Brain microvascular endothelial cell (primary cell): ENCODE results near the gene EPN3.

Source experiments
- DNase-seq: peaks from one replicate; pipeline ENCODE4 v3.0.0-alpha.2; 2020
- H3K27ac ChIP-seq: fragments of 250-450 bp; sonication (Bioruptor Pico); 2 replicates; pipeline ENCODE4 v1.5.1; 2020; ENCODE audit warnings: mild to moderate bottlenecking, moderate library complexity
- H3K27me3 ChIP-seq: fragments of 250-450 bp; sonication (Bioruptor Pico); replicated peaks from 2 replicates; pipeline ENCODE4 v1.5.1; 2020; ENCODE audit warnings: mild to moderate bottlenecking
- H3K36me3 ChIP-seq: fragments of 250-450 bp; sonication (Bioruptor Pico); replicated peaks from 2 replicates; pipeline ENCODE4 v1.5.1; 2020; ENCODE audit warnings: mild to moderate bottlenecking
- H3K4me3 ChIP-seq: 2 replicates; pipeline ENCODE4 v1.5.1; 2011; ENCODE audit warnings: low read depth, mild to moderate bottlenecking, control low read depth, low read length, moderate library complexity
- CTCF ChIP-seq: IDR thresholded peaks from 2 replicates; pipeline ENCODE4 v1.5.1; 2011; ENCODE audit warnings: low read depth, mild to moderate bottlenecking, moderate library complexity, low read length, control low read depth, inconsistent platforms; ENCODE audit errors: missing control alignments
- in situ Hi-C: cut with HindIII; loops from 2 replicates; pipeline ENCODE4 v1.10.0; 2017; ENCODE audit warnings: low sequenced_read_pairs, low pct_ligation_motif_present

Gene EPN3

GRCh38 chr17:50518384-50519023 lies 14.0 kb upstream of the EPN3 start:
- in situ Hi-C loops, result no loop called here
- H3K36me3 ChIP-seq, result no peaks in the 10 kb centered on the region
- DNase-seq, result no peak
- TF ChIP-seq CTCF, result no peak
- no peaks in the 10 kb centered on the region for H3K27me3 ChIP-seq
- no peak overlapping the region for H3K27ac ChIP-seq
- no peak overlapping the region for H3K4me3 ChIP-seq

GRCh38 chr17:50519141-50519834 lies 13.2 kb upstream of the EPN3 start:
- TF ChIP-seq CTCF, result no peak
- no peak overlapping the region for H3K4me3 ChIP-seq
- H3K27ac ChIP-seq, result no peak overlapping the region
- in situ Hi-C loops, result no loop called here
- no peaks in the 10 kb centered on the region for H3K36me3 ChIP-seq
- no peaks in the 10 kb centered on the region for H3K27me3 ChIP-seq
- DNase-seq, result no peak

GRCh38 chr17:50520483-50520882 lies 12.1 kb upstream of the EPN3 start:
- no peaks in the 10 kb centered on the region for H3K27me3 ChIP-seq
- no peak overlapping the region for H3K4me3 ChIP-seq
- no peak for DNase-seq
- no peak for TF ChIP-seq CTCF
- H3K36me3 ChIP-seq, result no peaks in the 10 kb centered on the region
- H3K27ac ChIP-seq, result no peak overlapping the region
- in situ Hi-C loops, result no loop called here

- in situ Hi-C loops, result no loop called here
- Histone ChIP-seq H3K27ac (no peak overlapping the region), H3K4me3 (no peak overlapping the region), H3K36me3 (no peaks in the 10 kb centered on the region), H3K27me3 (no peaks in the 10 kb centered on the region)
- TF ChIP-seq CTCF, result no peak
- DNase-seq, result no peak
Observed at GRCh38 chr17:50521514-50521913, 11.0 kb upstream of the EPN3 start.

GRCh38 chr17:50522766-50523165 lies 9.8 kb upstream of the EPN3 start:
- no peak overlapping the region for H3K4me3 ChIP-seq
- H3K27me3 ChIP-seq, result no peaks in the 10 kb centered on the region
- no peak for TF ChIP-seq CTCF
- no peaks in the 10 kb centered on the region for H3K36me3 ChIP-seq
- no peak for DNase-seq
- in situ Hi-C loops, result no loop called here
- H3K27ac ChIP-seq, result no peak overlapping the region
